ENCODE measurements around the gene CDCA8. TPM values are rescaled to one million over a fixed set of nuclear protein-coding genes. Genes with fewer than 3 reads are reported as not detected.

CDCA8 gene
- total RNA-seq, 4 donors from 2014 or later, result 0.26 to 0.42 (median 0.40) TPM; not detected in 1

DNA sequence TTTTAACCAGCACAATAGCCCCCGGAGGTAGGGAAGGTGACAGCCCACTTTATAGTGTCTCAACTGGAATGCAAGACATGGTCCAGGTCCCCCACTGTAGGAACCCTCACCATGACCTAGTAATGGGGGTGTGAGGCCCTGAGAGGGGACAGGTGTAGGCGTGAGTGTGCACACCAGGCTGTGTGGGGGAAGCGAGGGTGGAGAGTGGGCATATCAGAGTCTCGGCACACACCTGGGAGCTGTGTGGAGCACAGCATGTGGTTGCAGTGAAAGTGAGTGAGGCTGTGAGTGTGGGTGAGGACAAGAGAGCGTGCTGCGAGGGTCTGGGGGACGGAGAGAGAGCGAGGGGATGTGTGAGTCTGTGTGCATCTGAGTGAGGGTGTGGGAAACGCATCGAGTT lies 40.5 kb upstream of the CDCA8 start:
- intact Hi-C loops (cut with DNase I), result no loop called here
- no peak for DNase-seq (ENCODE audit: extremely low spot score)

DNA sequence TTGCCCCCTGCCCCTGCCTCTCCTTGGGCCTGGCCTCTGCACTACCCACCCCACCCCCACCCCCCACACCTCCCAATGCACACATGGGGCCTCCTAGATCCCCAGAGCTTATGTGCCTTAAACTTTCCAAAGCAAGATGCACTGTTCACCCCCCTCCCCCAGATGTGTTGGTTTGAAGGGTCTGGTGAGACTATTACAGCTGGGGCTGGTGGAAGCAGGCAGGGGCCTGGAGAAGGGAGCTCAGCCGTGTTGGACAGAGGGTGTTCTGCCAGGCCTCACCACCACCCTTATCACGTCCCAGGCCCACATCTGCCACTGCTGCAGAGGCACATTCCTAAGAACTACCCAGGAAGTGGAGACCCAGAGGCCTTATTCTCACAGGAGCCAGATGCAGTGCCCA lies 39.3 kb upstream of the CDCA8 start:
- H3K27ac ChIP-seq (replicated peaks in 1 of 4), result no peak overlapping the region
- peaks cover 0 to 18% (median 0%) of the 10 kb centered on the region in 4 donors for H3K27me3 ChIP-seq
- H3K9me3 ChIP-seq, result no peaks in the 10 kb centered on the region
- no peak for DNase-seq (ENCODE audit: extremely low spot score)
- intact Hi-C loops (cut with DNase I), result no loop called here
- H3K4me3 ChIP-seq, result no peak overlapping the region
- WGBS, result 60% methylated on average over 1 of the region's 2 CpGs
- no peaks in the 10 kb centered on the region for H3K36me3 ChIP-seq
- no peaks in the 10 kb centered on the region for H3K4me1 ChIP-seq
- TF ChIP-seq POLR2AphosphoS5 (IDR thresholded peaks at IDR 0.05) (no peak), POLR2A (IDR thresholded peaks at IDR 0.05; ENCODE audit: low read depth) (no peak), EP300 (IDR thresholded peaks at IDR 0.05) (no peak)
- TF ChIP-seq, protein P1, sequence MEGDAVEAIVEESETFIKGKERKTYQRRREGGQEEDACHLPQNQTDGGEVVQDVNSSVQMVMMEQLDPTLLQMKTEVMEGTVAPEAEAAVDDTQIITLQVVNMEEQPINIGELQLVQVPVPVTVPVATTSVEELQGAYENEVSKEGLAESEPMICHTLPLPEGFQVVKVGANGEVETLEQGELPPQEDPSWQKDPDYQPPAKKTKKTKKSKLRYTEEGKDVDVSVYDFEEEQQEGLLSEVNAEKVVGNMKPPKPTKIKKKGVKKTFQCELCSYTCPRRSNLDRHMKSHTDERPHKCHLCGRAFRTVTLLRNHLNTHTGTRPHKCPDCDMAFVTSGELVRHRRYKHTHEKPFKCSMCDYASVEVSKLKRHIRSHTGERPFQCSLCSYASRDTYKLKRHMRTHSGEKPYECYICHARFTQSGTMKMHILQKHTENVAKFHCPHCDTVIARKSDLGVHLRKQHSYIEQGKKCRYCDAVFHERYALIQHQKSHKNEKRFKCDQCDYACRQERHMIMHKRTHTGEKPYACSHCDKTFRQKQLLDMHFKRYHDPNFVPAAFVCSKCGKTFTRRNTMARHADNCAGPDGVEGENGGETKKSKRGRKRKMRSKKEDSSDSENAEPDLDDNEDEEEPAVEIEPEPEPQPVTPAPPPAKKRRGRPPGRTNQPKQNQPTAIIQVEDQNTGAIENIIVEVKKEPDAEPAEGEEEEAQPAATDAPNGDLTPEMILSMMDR (IDR thresholded peaks at IDR 0.05), result no peak

More for the DNA sequence above, 40.5 kb upstream of the CDCA8 start:
- Histone ChIP-seq H3K4me3 (no peak overlapping the region), H3K27ac (replicated peaks in 1 of 4) (no peak overlapping the region), H3K27me3 (peaks cover 0 to 14% (median 0%) of the 10 kb centered on the region in 4 donors), H3K36me3 (no peaks in the 10 kb centered on the region), H3K4me1 (no peaks in the 10 kb centered on the region), H3K9me3 (no peaks in the 10 kb centered on the region)
- TF ChIP-seq, protein P1 (IDR thresholded peaks at IDR 0.05), result no peak
- TF ChIP-seq POLR2A (IDR thresholded peaks at IDR 0.05; ENCODE audit: low read depth) (no peak), POLR2AphosphoS5 (IDR thresholded peaks at IDR 0.05) (no peak), EP300 (IDR thresholded peaks at IDR 0.05) (no peak)
- WGBS, result 56% methylated on average over 10 of the region's 10 CpGs

DNA sequence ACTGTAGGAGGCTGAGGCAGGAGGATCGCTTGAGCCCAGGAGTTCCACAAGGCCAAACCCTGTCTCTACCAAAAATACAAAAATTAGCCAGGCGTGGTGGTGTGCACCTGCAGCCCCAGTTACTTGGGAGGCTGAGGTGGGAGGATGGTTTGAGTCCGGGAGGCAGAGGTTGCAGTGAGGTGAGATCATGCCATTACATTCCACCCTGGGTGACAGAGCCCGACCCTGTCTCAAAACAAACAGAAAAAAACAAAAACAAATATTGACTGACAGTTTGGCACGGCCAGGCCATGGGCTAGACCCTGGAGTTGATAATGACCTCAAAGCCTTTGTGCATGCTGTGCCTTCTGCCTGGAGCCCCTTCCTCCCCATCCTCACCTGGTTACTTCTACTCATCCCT lies 38.4 kb upstream of the CDCA8 start:
- TF ChIP-seq POLR2AphosphoS5 (IDR thresholded peaks at IDR 0.05) (no peak), EP300 (IDR thresholded peaks at IDR 0.05) (no peak), POLR2A (IDR thresholded peaks at IDR 0.05; ENCODE audit: low read depth) (no peak)
- TF ChIP-seq, protein P1 (IDR thresholded peaks at IDR 0.05), result no peak
- H3K4me1 ChIP-seq, result no peaks in the 10 kb centered on the region
- peaks cover 0 to 20% (median 0%) of the 10 kb centered on the region in 4 donors for H3K27me3 ChIP-seq
- no peaks in the 10 kb centered on the region for H3K36me3 ChIP-seq
- no peak overlapping the region for H3K27ac ChIP-seq (replicated peaks in 1 of 4)
- 77% methylated on average over 4 of the region's 5 CpGs for WGBS
- H3K9me3 ChIP-seq, result no peaks in the 10 kb centered on the region
- H3K4me3 ChIP-seq, result no peak overlapping the region
- DNase-seq (ENCODE audit: extremely low spot score), result no peak
- intact Hi-C loops (cut with DNase I), result no loop called here

DNA sequence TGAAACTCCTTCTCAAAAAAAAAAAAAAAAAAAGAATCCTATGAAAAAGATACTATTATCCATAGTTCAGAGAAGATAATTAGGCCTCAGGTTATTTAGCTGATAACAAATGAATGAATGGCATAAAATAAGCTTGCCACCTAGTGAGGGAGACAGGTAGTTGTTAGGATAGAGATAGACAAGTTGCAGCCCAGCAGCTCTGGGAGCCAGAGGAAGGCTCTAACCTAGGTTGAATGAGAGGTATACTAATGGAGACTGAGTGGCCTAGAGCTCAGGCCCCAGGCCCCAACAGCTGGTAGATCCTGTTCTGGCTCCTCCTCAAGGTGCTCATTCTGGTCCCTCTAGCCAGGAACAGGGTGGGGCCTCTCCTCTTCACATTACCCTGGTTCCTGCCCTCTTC lies 37.0 kb upstream of the CDCA8 start:
- Histone ChIP-seq H3K27ac (replicated peaks in 1 of 4) (no peak overlapping the region), H3K27me3 (peaks cover 0 to 28% (median 0%) of the 10 kb centered on the region in 4 donors), H3K9me3 (no peaks in the 10 kb centered on the region), H3K36me3 (no peaks in the 10 kb centered on the region), H3K4me3 (no peak overlapping the region), H3K4me1 (no peaks in the 10 kb centered on the region)
- no peak for DNase-seq (ENCODE audit: extremely low spot score)
- no peak for TF ChIP-seq POLR2AphosphoS5 (IDR thresholded peaks at IDR 0.05)
- TF ChIP-seq, protein P1 (IDR thresholded peaks at IDR 0.05), result no peak
- no peak for TF ChIP-seq POLR2A (IDR thresholded peaks at IDR 0.05; ENCODE audit: low read depth)
- no peak for TF ChIP-seq EP300 (IDR thresholded peaks at IDR 0.05)
- intact Hi-C loops (cut with DNase I), result no loop called here

DNA sequence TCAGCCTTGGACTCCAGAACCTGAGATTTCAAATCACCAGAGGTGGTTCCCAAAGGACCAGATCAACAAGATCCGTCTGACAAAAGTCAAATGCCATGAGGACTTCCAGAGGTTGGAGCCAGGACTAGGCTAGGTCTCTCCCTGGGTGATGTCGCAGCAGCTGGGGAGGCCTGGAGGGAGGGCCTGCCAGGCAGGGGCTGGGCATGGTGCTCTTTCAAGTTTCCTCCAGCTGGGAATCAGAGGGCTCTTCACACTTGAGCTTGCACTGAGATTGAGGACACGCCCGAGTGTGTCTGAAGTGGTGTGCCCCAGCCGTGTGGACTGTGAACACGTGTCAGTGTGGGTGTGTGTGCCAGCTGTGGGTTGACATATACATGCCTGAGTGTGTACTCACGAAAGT lies 36.3 kb upstream of the CDCA8 start:
- intact Hi-C loops (cut with DNase I), result no loop called here
- Histone ChIP-seq H3K27me3 (peaks cover 0 to 34% (median 1%) of the 10 kb centered on the region in 4 donors), H3K27ac (replicated peaks in 1 of 4) (no peak overlapping the region), H3K36me3 (no peaks in the 10 kb centered on the region), H3K4me1 (no peaks in the 10 kb centered on the region), H3K4me3 (no peak overlapping the region), H3K9me3 (no peaks in the 10 kb centered on the region)
- WGBS, result 53% methylated on average over 6 of the region's 7 CpGs
- no peak for DNase-seq (ENCODE audit: extremely low spot score)
- TF ChIP-seq POLR2A (IDR thresholded peaks at IDR 0.05; ENCODE audit: low read depth) (no peak), EP300 (IDR thresholded peaks at IDR 0.05) (no peak), POLR2AphosphoS5 (IDR thresholded peaks at IDR 0.05) (no peak)
- TF ChIP-seq, protein P1 (IDR thresholded peaks at IDR 0.05), result no peak

Data from esophagus muscularis mucosa (tissue), 4 donors.